LNCaP clone FGC (cell line): ENCODE results near the gene AKR1D1.
"Not testable (repeated sequence)": the region's sequence is repeated elsewhere in the genome, so short reads cannot be mapped to it uniquely, and the experiment has no call there.

Experiments
- DNase-seq: peaks from one replicate; pipeline ENCODE4 v3.0.0-alpha.2; 2011; ENCODE audit warnings: low read depth
- H3K4me3 ChIP-seq: 2 replicates; pipeline ENCODE4 v1.5.1; 2011; ENCODE audit warnings: mild to moderate bottlenecking, low read depth, low read length, control low read depth
- CTCF ChIP-seq: IDR thresholded peaks from 2 replicates; pipeline ENCODE4 v1.5.1; 2012; ENCODE audit warnings: mild to moderate bottlenecking; ENCODE audit not compliant: control insufficient read depth, insufficient read depth; ENCODE audit errors: extremely low read depth

The AKR1D1 gene

GRCh38 chr7:138033241-138033640, 43.0 kb upstream of the AKR1D1 start:
- no peak overlapping the region for H3K4me3 ChIP-seq
- no peak for TF ChIP-seq CTCF
- DNase-seq: no peak

- DNase-seq: no peak
- no peak for TF ChIP-seq CTCF
Observed at GRCh38 chr7:138036135-138036534, 40.1 kb upstream of the AKR1D1 start.

GRCh38 chr7:138040063-138040462, 36.2 kb upstream of the AKR1D1 start:
- DNase-seq, H3K4me3 ChIP-seq: not testable (repeated sequence)

More at GRCh38 chr7:138036135-138036534, 40.1 kb upstream of the AKR1D1 start:
- no peak overlapping the region for H3K4me3 ChIP-seq

- no peak for TF ChIP-seq CTCF
- H3K4me3 ChIP-seq: no peak overlapping the region
- no peak for DNase-seq
Observed at GRCh38 chr7:138044897-138045296, 31.4 kb upstream of the AKR1D1 start.

- no peak overlapping the region for H3K4me3 ChIP-seq
- no peak for DNase-seq
- TF ChIP-seq CTCF: no peak
Observed at GRCh38 chr7:138047907-138048306, 28.4 kb upstream of the AKR1D1 start.

GRCh38 chr7:138049505-138050116, 26.6 kb upstream of the AKR1D1 start:
- no peak for DNase-seq
- no peak overlapping the region for H3K4me3 ChIP-seq
- no peak for TF ChIP-seq CTCF

GRCh38 chr7:138051712-138052247, 24.5 kb upstream of the AKR1D1 start:
- DNase-seq, H3K4me3 ChIP-seq: not testable (repeated sequence)

- no peak overlapping the region for H3K4me3 ChIP-seq
- no peak for DNase-seq
- TF ChIP-seq CTCF: no peak
Observed at GRCh38 chr7:138052696-138053095, 23.6 kb upstream of the AKR1D1 start.

- not testable (repeated sequence) for H3K4me3 ChIP-seq, DNase-seq
Observed at GRCh38 chr7:138055698-138056097, 20.6 kb upstream of the AKR1D1 start.
